ENCODE results near the gene MLLT3. TPM values are rescaled to one million over a fixed set of nuclear protein-coding genes. Genes with fewer than 3 reads are reported as not detected.
A peak's percentile ranks its signal among the peaks of the same experiment; 100 is the strongest.

The MLLT3 gene
- total and polyA plus RNA-seq, 2 of the 13 experiments (the other 11 are each of a cell fraction or from before 2014, with no cell fraction given), result 12.3 to 12.6 TPM

GRCh38 chr9:20382460-20383071, 239.7 kb downstream of the MLLT3 start (continued):
- TF ChIP-seq ARID5B (CRISPR knock-in tag; IDR thresholded peaks at IDR 0.05) (peak; percentile 71), POLR2AphosphoS2 (IDR thresholded peaks at IDR 0.05; ENCODE audit: low read depth, low read length) (no peak), KLF15 (CRISPR knock-in tag; IDR thresholded peaks at IDR 0.05; ENCODE audit: borderline replicate concordance) (no peak), PHF5A (CRISPR knock-in tag; IDR thresholded peaks at IDR 0.05; ENCODE audit: low read depth, unreplicated experiment) (no peak), IRF9 (CRISPR knock-in tag; IDR thresholded peaks at IDR 0.05; ENCODE audit: borderline replicate concordance) (no peak), SOX6 (IDR thresholded peaks at IDR 0.05) (no peak), SOX6 (CRISPR knock-in tag; IDR thresholded peaks at IDR 0.05) (peak; percentile 53; the same call in 1 of the 2 replicates), TFE3 (CRISPR knock-in tag; IDR thresholded peaks at IDR 0.05) (peak; percentile 31; the same call in 1 of the 2 replicates), RXRB (CRISPR knock-in tag; IDR thresholded peaks at IDR 0.05; ENCODE audit: borderline replicate concordance) (peak; percentile 36; the same call in 1 of the 2 replicates), TBX3 (IDR thresholded peaks at IDR 0.05; ENCODE audit: borderline replicate concordance) (peak; percentile 55; the same call in 1 of the 2 replicates)
- TF ChIP-seq, protein P1, sequence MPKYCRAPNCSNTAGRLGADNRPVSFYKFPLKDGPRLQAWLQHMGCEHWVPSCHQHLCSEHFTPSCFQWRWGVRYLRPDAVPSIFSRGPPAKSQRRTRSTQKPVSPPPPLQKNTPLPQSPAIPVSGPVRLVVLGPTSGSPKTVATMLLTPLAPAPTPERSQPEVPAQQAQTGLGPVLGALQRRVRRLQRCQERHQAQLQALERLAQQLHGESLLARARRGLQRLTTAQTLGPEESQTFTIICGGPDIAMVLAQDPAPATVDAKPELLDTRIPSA (CRISPR knock-in tag; IDR thresholded peaks at IDR 0.05; ENCODE audit: borderline replicate concordance), result no peak
- TF ChIP-seq, protein P2, sequence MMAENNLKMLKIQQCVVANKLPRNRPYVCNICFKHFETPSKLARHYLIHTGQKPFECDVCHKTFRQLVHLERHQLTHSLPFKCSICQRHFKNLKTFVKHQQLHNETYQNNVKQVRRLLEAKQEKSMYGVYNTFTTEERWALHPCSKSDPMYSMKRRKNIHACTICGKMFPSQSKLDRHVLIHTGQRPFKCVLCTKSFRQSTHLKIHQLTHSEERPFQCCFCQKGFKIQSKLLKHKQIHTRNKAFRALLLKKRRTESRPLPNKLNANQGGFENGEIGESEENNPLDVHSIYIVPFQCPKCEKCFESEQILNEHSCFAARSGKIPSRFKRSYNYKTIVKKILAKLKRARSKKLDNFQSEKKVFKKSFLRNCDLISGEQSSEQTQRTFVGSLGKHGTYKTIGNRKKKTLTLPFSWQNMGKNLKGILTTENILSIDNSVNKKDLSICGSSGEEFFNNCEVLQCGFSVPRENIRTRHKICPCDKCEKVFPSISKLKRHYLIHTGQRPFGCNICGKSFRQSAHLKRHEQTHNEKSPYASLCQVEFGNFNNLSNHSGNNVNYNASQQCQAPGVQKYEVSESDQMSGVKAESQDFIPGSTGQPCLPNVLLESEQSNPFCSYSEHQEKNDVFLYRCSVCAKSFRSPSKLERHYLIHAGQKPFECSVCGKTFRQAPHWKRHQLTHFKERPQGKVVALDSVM (CRISPR knock-in tag; IDR thresholded peaks at IDR 0.05), result no peak
- TF ChIP-seq, protein P3, sequence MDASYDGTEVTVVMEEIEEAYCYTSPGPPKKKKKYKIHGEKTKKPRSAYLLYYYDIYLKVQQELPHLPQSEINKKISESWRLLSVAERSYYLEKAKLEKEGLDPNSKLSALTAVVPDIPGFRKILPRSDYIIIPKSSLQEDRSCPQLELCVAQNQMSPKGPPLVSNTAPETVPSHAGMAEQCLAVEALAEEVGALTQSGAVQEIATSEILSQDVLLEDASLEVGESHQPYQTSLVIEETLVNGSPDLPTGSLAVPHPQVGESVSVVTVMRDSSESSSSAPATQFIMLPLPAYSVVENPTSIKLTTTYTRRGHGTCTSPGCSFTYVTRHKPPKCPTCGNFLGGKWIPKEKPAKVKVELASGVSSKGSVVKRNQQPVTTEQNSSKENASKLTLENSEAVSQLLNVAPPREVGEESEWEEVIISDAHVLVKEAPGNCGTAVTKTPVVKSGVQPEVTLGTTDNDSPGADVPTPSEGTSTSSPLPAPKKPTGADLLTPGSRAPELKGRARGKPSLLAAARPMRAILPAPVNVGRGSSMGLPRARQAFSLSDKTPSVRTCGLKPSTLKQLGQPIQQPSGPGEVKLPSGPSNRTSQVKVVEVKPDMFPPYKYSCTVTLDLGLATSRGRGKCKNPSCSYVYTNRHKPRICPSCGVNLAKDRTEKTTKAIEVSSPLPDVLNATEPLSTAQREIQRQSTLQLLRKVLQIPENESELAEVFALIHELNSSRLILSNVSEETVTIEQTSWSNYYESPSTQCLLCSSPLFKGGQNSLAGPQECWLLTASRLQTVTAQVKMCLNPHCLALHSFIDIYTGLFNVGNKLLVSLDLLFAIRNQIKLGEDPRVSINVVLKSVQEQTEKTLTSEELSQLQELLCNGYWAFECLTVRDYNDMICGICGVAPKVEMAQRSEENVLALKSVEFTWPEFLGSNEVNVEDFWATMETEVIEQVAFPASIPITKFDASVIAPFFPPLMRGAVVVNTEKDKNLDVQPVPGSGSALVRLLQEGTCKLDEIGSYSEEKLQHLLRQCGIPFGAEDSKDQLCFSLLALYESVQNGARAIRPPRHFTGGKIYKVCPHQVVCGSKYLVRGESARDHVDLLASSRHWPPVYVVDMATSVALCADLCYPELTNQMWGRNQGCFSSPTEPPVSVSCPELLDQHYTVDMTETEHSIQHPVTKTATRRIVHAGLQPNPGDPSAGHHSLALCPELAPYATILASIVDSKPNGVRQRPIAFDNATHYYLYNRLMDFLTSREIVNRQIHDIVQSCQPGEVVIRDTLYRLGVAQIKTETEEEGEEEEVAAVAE (CRISPR knock-in tag; IDR thresholded peaks at IDR 0.05; ENCODE audit: borderline replicate concordance), result no peak

Data from HepG2 (cell line).